GM12878 (cell line): ENCODE data around the gene AHR. TPM values are rescaled to one million over a fixed set of nuclear protein-coding genes. Genes with fewer than 3 reads are reported as not detected.
"Not testable (repeated sequence)": the region's sequence is repeated elsewhere in the genome, so short reads cannot be mapped to it uniquely, and the experiment has no call there.

Experiments used
- ATAC-seq: fragments of 200-7000 bp; cut with Tn5 transposase; 3 replicates; pipeline ENCODE4 v1.9.1; 2020; ENCODE audit warnings: mild to moderate bottlenecking, moderate library complexity
- BruUV-seq: library from RNA; stranded (reverse); fragments of 400-500 nt; replicated peaks from 2 replicates; lab custom pipeline; 2021; lab: Mats Ljungman, UMichigan
- CTCF ChIA-PET: fragments of 300-600 bp; sonication (Branson Sonifier 250); formaldehyde crosslinking; extraction: SDS; loops from one replicate; lab custom pipeline; 2021; ENCODE audit warnings: inconsistent platforms; lab: Yijun Ruan, JAX
- POLR2A ChIA-PET: fragments of 350-600 bp; formaldehyde crosslinking; extraction: SDS; loops from one replicate; lab custom pipeline; 2021; ENCODE audit warnings: inconsistent platforms; lab: Charles Lee
- RAD21 ChIA-PET: fragments of 300-600 bp; sonication (Branson Sonifier 250); formaldehyde crosslinking; loops from one replicate; lab custom pipeline; 2023; ENCODE audit warnings: antibody characterized with exemption; ENCODE audit not compliant: unreplicated experiment; lab: Charles Lee
- SMC1A ChIA-PET: fragments of 300-600 bp; sonication (Branson Sonifier 250); formaldehyde crosslinking; loops from one replicate; lab custom pipeline; 2023; ENCODE audit not compliant: unreplicated experiment, uncharacterized antibody; lab: Charles Lee
- DNase-seq: peaks from one replicate; pipeline ENCODE4 v3.0.0-alpha.2; 2011; ENCODE audit warnings: low read depth, low spot score
- FAIRE-seq: peaks from 3 replicates; lab custom pipeline; 2011; peaks lifted over from hg19 to GRCh38; lab: Jason Lieb, UNC
- H2AFZ ChIP-seq: 2 replicates; pipeline ENCODE4 v1.6.0; 2011; ENCODE audit warnings: low read depth, low read length, control low read depth; ENCODE audit not compliant: control insufficient read depth
- H3K27ac ChIP-seq: 2 replicates; pipeline ENCODE4 v1.5.1; 2011; ENCODE audit warnings: control low read depth; ENCODE audit not compliant: control insufficient read depth, insufficient read depth
- H3K27me3 ChIP-seq, 2 experiments: replicated peaks in 1 of 2; 2 replicates each; pipeline versions ENCODE4 v1.6.0 to v1.6.1; 2011; ENCODE audit warnings: low read length in 1 of 2; ENCODE audit not compliant: control insufficient read depth in 2 of 2, insufficient read depth in 2 of 2
- H3K36me3 ChIP-seq, 2 experiments: 2 replicates each; pipeline ENCODE4 v1.5.1; 2011; ENCODE audit warnings: low read length in 1 of 2; ENCODE audit not compliant: control insufficient read depth in 2 of 2, insufficient read depth in 2 of 2
- H3K4me1 ChIP-seq: 2 replicates; pipeline ENCODE4 v1.6.1; 2011; ENCODE audit warnings: mild to moderate bottlenecking, low read length, moderate library complexity, mixed read lengths; ENCODE audit not compliant: control insufficient read depth, insufficient read depth
- H3K4me2 ChIP-seq: 2 replicates; pipeline ENCODE4 v1.6.0; 2011; ENCODE audit warnings: control low read depth; ENCODE audit not compliant: control insufficient read depth, insufficient read depth
- H3K4me3 ChIP-seq: fragments of 200-600 bp; sonication (generic); 2 replicates; pipeline ENCODE4 v1.5.1; 2016
- H3K79me2 ChIP-seq: 2 replicates; pipeline ENCODE4 v1.6.0; 2011; ENCODE audit warnings: low read length; ENCODE audit not compliant: control insufficient read depth, insufficient read depth
- H3K9ac ChIP-seq: 2 replicates; pipeline ENCODE4 v1.8.0; 2011; ENCODE audit warnings: low read length, control low read depth, mixed read lengths; ENCODE audit not compliant: control insufficient read depth, insufficient read depth
- H3K9me3 ChIP-seq: replicated peaks from 3 replicates; pipeline ENCODE4 v1.5.1; 2011; ENCODE audit warnings: mild to moderate bottlenecking, low read length; ENCODE audit not compliant: control insufficient read depth, insufficient read depth
- H4K20me1 ChIP-seq: 2 replicates; pipeline ENCODE4 v1.6.0; 2011; ENCODE audit not compliant: control insufficient read depth, insufficient read depth
- ATF7 ChIP-seq: fragments of 450-650 bp; IDR thresholded peaks from 2 replicates; pipeline ENCODE4 v1.6.1; 2016; ENCODE audit warnings: low read depth, mild to moderate bottlenecking
- CBFB ChIP-seq: IDR thresholded peaks from 2 replicates; pipeline ENCODE4 v1.6.1; 2016; ENCODE audit warnings: antibody characterized with exemption, low read depth
- ETV6 ChIP-seq, 2 experiments: fragments of 450-650 bp in 1 of 2; IDR thresholded peaks in 1 of 2; conservative IDR thresholded peaks in 1 of 2; 2 replicates each; pipeline ENCODE4 v1.6.1; 2014; ENCODE audit warnings: antibody characterized with exemption in 1 of 2, borderline replicate concordance in 1 of 2, low read depth in 1 of 2, mild to moderate bottlenecking in 1 of 2, moderate library complexity in 1 of 2
- JUND ChIP-seq: IDR thresholded peaks from 2 replicates; pipeline ENCODE4 v1.6.1; 2012; ENCODE audit warnings: low read depth, mild to moderate bottlenecking, low read length, improper control_type of control experiment, moderate library complexity
- NFYB ChIP-seq: IDR thresholded peaks from 2 replicates; pipeline ENCODE4 v1.6.1; 2011; ENCODE audit warnings: low read depth, mild to moderate bottlenecking, low read length, improper control_type of control experiment, moderate library complexity; ENCODE audit not compliant: insufficient read depth
- NR2F1 ChIP-seq: fragments of 450-650 bp; conservative IDR thresholded peaks from 2 replicates; pipeline ENCODE4 v1.6.1; 2017; ENCODE audit warnings: mild to moderate bottlenecking
- TARDBP ChIP-seq: IDR thresholded peaks from 2 replicates; pipeline ENCODE4 v1.6.1; 2016; ENCODE audit warnings: borderline replicate concordance
- ZBTB11 ChIP-seq: fragments of 450-650 bp; formaldehyde crosslinking; IDR thresholded peaks from 2 replicates; pipeline ENCODE4 v1.5.0; 2022; ENCODE audit warnings: mild to moderate bottlenecking, missing genetic modification characterization
- WGBS: methylation state at CpG from one replicate; pipeline ENCODE4 v1.1.6; 2016; ENCODE audit warnings: low lambda C conversion rate; ENCODE audit not compliant: insufficient replicate concordance, insufficient coverage; ENCODE audit errors: missing lambda C conversion rate; 5-methylcytosine and 5-hydroxymethylcytosine counted together
- in situ Hi-C: fragments of 300-500 bp; cut with MboI; formaldehyde crosslinking; loops from 9 replicates; pipeline ENCODE4 v1.14.3; 2018; ENCODE audit warnings: mixed read lengths
- intact Hi-C: fragments of 100-400 bp; cut with micrococcal nuclease; formaldehyde crosslinking; loops from one replicate; pipeline ENCODE4 v1.14.2; 2022; ENCODE audit not compliant: unreplicated experiment
- polyA plus RNA-seq, 11 experiments: library from polyadenylated mRNA; depleted of rRNA in 4 of 11; unstranded in 6 of 11; stranded (reverse) in 5 of 11; fragments of >200 nt; fragmentation: Nextera tagmentation in 4 of 11; fragmentation: Illumina TruSeq in 1 of 11; extraction: Ambion mirVana in 4 of 11; extraction: Trizol in 1 of 11; gene quantifications; 1 replicate in 1 of 11; 2 replicates in 10 of 11; pipeline versions ENCODE4 v1.2.1 to v1.2.3, GENCODE V29; 2011 to 2016; ENCODE audit warnings: inconsistent platforms in 2 of 11, missing spikeins in 2 of 11, low read depth in 1 of 11
- total RNA-seq, 4 experiments: library from RNA; depleted of rRNA in 3 of 4; stranded (reverse); fragments of >200 nt in 3 of 4; fragmentation: Illumina TruSeq in 1 of 4; extraction: Trizol in 1 of 4; gene quantifications; 2 replicates each; pipeline versions ENCODE4 v1.2.1 to v1.2.3, GENCODE V29; 2013 to 2021

The AHR gene
- total and polyA plus RNA-seq, 10 of the 15 experiments (the other 5 are each of a cell fraction or from before 2014, with no cell fraction given): 1.7 to 16.9 (median 4.5) TPM

GRCh38 chr7:17342756-17343155 is 44.3 kb downstream of the AHR start:
- no peak overlapping the region for H3K9ac ChIP-seq
- no peak overlapping the region for H2AFZ ChIP-seq
- in situ Hi-C loops (no loop called here), intact Hi-C loops (loop anchor here (5.0 kb wide), 1 partner anchor 60 kb away; no protein-coding TSS in a partner anchor)
- CTCF ChIA-PET: interaction anchor here (1.7 kb wide), 1 partner anchor 13 kb away, joined by 6 read pairs; no protein-coding TSS in a partner anchor
- BruUV-seq: TSS peak; percentile 15
- POLR2A ChIA-PET: no interaction called here
- DNase-seq (no peak), FAIRE-seq (no peak), ATAC-seq (no peak)
- H3K27ac ChIP-seq: no peak overlapping the region
- H3K27me3 ChIP-seq: no peaks in the 10 kb centered on the region
- TF ChIP-seq NFYB: no peak
- no peak for TF ChIP-seq ATF7
- no peaks in the 10 kb centered on the region for H3K9me3 ChIP-seq
- SMC1A ChIA-PET: interaction anchor here (0.7 to 2.4 kb wide), 3 partner anchors 13 to 60 kb away, joined by 3 to 7 read pairs (median 3); no protein-coding TSS in a partner anchor
- 31% methylated on average over 2 of the region's 2 CpGs for WGBS
- H3K4me2 ChIP-seq: no peak overlapping the region
- H3K79me2 ChIP-seq: no peaks in the 10 kb centered on the region
- H3K4me1 ChIP-seq: no peaks in the 10 kb centered on the region
- H3K4me3 ChIP-seq: no peak overlapping the region
- H4K20me1 ChIP-seq: no peaks in the 10 kb centered on the region
- RAD21 ChIA-PET: no interaction called here
- peaks cover 0 to 10% of the 10 kb centered on the region in 2 experiments; a peak in 2 of 4 replicates for H3K36me3 ChIP-seq

- no peaks in the 10 kb centered on the region for H4K20me1 ChIP-seq
- H3K4me3 ChIP-seq: no peak overlapping the region
- no peaks in the 10 kb centered on the region; the same call in 2 of the 3 replicates for H3K9me3 ChIP-seq
- intact Hi-C loops: no loop called here
- ATAC-seq (no peak), DNase-seq (no peak), FAIRE-seq (no peak)
- no peak overlapping the region for H3K9ac ChIP-seq
- H3K4me2 ChIP-seq: no peak overlapping the region
- ChIA-PET CTCF (no interaction called here), SMC1A (interaction anchor here (1.0 to 2.8 kb wide), 2 partner anchors 28 to 77 kb away, joined by 3 to 7 read pairs; no protein-coding TSS in a partner anchor), RAD21 (interaction anchor here (0.7 to 1.3 kb wide), 2 partner anchors 40 to 55 kb away, joined by 3 to 5 read pairs; no protein-coding TSS in a partner anchor), POLR2A (no interaction called here)
- H2AFZ ChIP-seq: no peak overlapping the region
- no TSS peak for BruUV-seq
- H3K79me2 ChIP-seq: no peaks in the 10 kb centered on the region
- no peaks in the 10 kb centered on the region for H3K4me1 ChIP-seq
- in situ Hi-C loops: no loop called here
- no peak overlapping the region for H3K27ac ChIP-seq
- H3K27me3 ChIP-seq: no peaks in the 10 kb centered on the region
- TF ChIP-seq ZBTB11 (no peak), ETV6 (conservative IDR thresholded peaks at IDR 0.05 in 1 of 2, IDR thresholded peaks at IDR 0.05 in 1 of 2; ENCODE audit: borderline replicate concordance in 1 of 2, low read depth in 1 of 2) (no peak), TARDBP (no peak), CBFB (no peak), JUND (no peak), NR2F1 (no peak)
- H3K36me3 ChIP-seq: no peaks in the 10 kb centered on the region
These were observed 48.9 kb downstream of the AHR start for GRCh38 chr7:17347401-17347800.

- H3K36me3 ChIP-seq, ATAC-seq, H2AFZ ChIP-seq, FAIRE-seq, H3K27ac ChIP-seq, in situ Hi-C loops, CTCF ChIA-PET, SMC1A ChIA-PET, H3K4me2 ChIP-seq, BruUV-seq, H3K4me3 ChIP-seq, POLR2A ChIA-PET, H4K20me1 ChIP-seq, H3K79me2 ChIP-seq, intact Hi-C loops, H3K9ac ChIP-seq, RAD21 ChIA-PET, DNase-seq, H3K27me3 ChIP-seq, H3K9me3 ChIP-seq, H3K4me1 ChIP-seq: not testable (repeated sequence)
- WGBS: 92% methylated on average over 1 of the region's 1 CpG
These were observed 50.5 kb downstream of the AHR start for GRCh38 chr7:17348932-17349331.
